Measurements from ENCODE around the gene FHL2. TPM values are rescaled to one million over a fixed set of nuclear protein-coding genes. Genes with fewer than 3 reads are reported as not detected.
A peak's percentile ranks its signal among the peaks of the same experiment; 100 is the strongest.

Gene FHL2
- 10 to 100 TPM in 2 of 6 donors, 1 to 10 TPM in 4; 2.4 to 15.0 (median 7.2) TPM for total RNA-seq

GRCh38 chr2:105398336-105399206, at the start of gene FHL2:
Gene FHL2 (minus strand): TSS chr2:105399051. CDS start chr2:105386516, 12,535 bp downstream.
- Histone ChIP-seq H3K4me1 (peaks cover 5 to 15% (median 9%) of the 10 kb centered on the region in 4 donors), H3K4me3 (peak within 1 kb of the TSS; percentile 46 to 58 (median 54)), H3K36me3 (no peaks in the 10 kb centered on the region), H3K27ac (peak within 1 kb of the TSS; percentile 61 to 79 (median 72)), H3K9me3 (no peaks in the 10 kb centered on the region), H3K27me3 (peaks cover 0 to 16% (median 10%) of the 10 kb centered on the region in 4 donors)
- DNase-seq (peak; percentile 38 to 92), ATAC-seq (ENCODE audit: low FRiP score in 2 of 2) (peak; percentile 77 to 94)
- TF ChIP-seq EP300 (IDR thresholded peaks at IDR 0.05) (no peak), POLR2A (IDR thresholded peaks at IDR 0.05) (peak in 2 of 4 donors; percentile 19 to 27), CTCF (IDR thresholded peaks at IDR 0.05) (peak; percentile 28 to 66 (median 46)), POLR2AphosphoS5 (IDR thresholded peaks at IDR 0.05) (peak in 1 of 2 donors; percentile 27)
- 8 to 10% methylated on average over 29 to 65 of the region's 74 CpGs for WGBS, 2 donors

- Histone ChIP-seq H3K9me3 (no peaks in the 10 kb centered on the region), H3K27me3 (no peaks in the 10 kb centered on the region), H3K4me3 (no peak overlapping the region), H3K4me1 (peaks cover 0 to 7% (median 0%) of the 10 kb centered on the region in 4 donors), H3K27ac (no peak overlapping the region), H3K36me3 (no peaks in the 10 kb centered on the region)
- ATAC-seq (ENCODE audit: low FRiP score in 2 of 2) (no peak), DNase-seq (no peak)
- WGBS, 2 donors = 84% methylated on average over 4 of the region's 4 CpGs
- no peak for TF ChIP-seq POLR2AphosphoS5 (IDR thresholded peaks at IDR 0.05)
- no peak for TF ChIP-seq EP300 (IDR thresholded peaks at IDR 0.05)
- no peak for TF ChIP-seq CTCF (IDR thresholded peaks at IDR 0.05)
- no peak for TF ChIP-seq POLR2A (IDR thresholded peaks at IDR 0.05)
Observed at GRCh38 chr2:105447476-105447875, 48.6 kb upstream of the FHL2 start.

- H3K27me3 ChIP-seq = no peaks in the 10 kb centered on the region
- no peaks in the 10 kb centered on the region for H3K9me3 ChIP-seq
- 75 to 76% methylated on average over 6 of the region's 6 CpGs for WGBS, 2 donors
- no peak for TF ChIP-seq CTCF (IDR thresholded peaks at IDR 0.05)
- TF ChIP-seq EP300 (IDR thresholded peaks at IDR 0.05) = no peak
- no peak for TF ChIP-seq POLR2A (IDR thresholded peaks at IDR 0.05)
- TF ChIP-seq POLR2AphosphoS5 (IDR thresholded peaks at IDR 0.05) = no peak
- peaks cover 0 to 7% (median 0%) of the 10 kb centered on the region in 4 donors for H3K4me1 ChIP-seq
- ATAC-seq (ENCODE audit: low FRiP score in 2 of 2) (no peak), DNase-seq (no peak)
- no peak overlapping the region for H3K27ac ChIP-seq
- H3K36me3 ChIP-seq = no peaks in the 10 kb centered on the region
- no peak overlapping the region for H3K4me3 ChIP-seq
Observed at GRCh38 chr2:105446501-105446900, 47.6 kb upstream of the FHL2 start.

- Histone ChIP-seq H3K9me3 (no peaks in the 10 kb centered on the region), H3K4me3 (no peak overlapping the region), H3K4me1 (peaks cover 0 to 7% (median 0%) of the 10 kb centered on the region in 4 donors), H3K27ac (no peak overlapping the region), H3K27me3 (no peaks in the 10 kb centered on the region), H3K36me3 (no peaks in the 10 kb centered on the region)
- ATAC-seq (ENCODE audit: low FRiP score in 2 of 2) (no peak), DNase-seq (no peak)
- TF ChIP-seq CTCF (IDR thresholded peaks at IDR 0.05) (no peak), POLR2AphosphoS5 (IDR thresholded peaks at IDR 0.05) (no peak), EP300 (IDR thresholded peaks at IDR 0.05) (no peak), POLR2A (IDR thresholded peaks at IDR 0.05) (no peak)
- WGBS, 2 donors = 83 to 91% methylated on average over 9 of the region's 9 CpGs
Observed at GRCh38 chr2:105445976-105446375, 47.1 kb upstream of the FHL2 start.

Data from upper lobe of left lung (tissue), 6 donors.